ENCODE data around the gene FBXL19. TPM values are rescaled to one million over a fixed set of nuclear protein-coding genes. Genes with fewer than 3 reads are reported as not detected.

Gene FBXL19
- total and polyA plus RNA-seq, 9 of the 15 experiments (the other 6 are each of a cell fraction or from before 2014, with no cell fraction given): 0.13 to 48.0 (median 13.5) TPM; not detected in 1

GRCh38 chr16:30921748-30922419, 1.5 kb upstream of the FBXL19 start (continued):
- TF ChIP-seq, protein P1, sequence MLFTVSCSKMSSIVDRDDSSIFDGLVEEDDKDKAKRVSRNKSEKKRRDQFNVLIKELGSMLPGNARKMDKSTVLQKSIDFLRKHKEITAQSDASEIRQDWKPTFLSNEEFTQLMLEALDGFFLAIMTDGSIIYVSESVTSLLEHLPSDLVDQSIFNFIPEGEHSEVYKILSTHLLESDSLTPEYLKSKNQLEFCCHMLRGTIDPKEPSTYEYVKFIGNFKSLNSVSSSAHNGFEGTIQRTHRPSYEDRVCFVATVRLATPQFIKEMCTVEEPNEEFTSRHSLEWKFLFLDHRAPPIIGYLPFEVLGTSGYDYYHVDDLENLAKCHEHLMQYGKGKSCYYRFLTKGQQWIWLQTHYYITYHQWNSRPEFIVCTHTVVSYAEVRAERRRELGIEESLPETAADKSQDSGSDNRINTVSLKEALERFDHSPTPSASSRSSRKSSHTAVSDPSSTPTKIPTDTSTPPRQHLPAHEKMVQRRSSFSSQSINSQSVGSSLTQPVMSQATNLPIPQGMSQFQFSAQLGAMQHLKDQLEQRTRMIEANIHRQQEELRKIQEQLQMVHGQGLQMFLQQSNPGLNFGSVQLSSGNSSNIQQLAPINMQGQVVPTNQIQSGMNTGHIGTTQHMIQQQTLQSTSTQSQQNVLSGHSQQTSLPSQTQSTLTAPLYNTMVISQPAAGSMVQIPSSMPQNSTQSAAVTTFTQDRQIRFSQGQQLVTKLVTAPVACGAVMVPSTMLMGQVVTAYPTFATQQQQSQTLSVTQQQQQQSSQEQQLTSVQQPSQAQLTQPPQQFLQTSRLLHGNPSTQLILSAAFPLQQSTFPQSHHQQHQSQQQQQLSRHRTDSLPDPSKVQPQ (CRISPR knock-in tag; IDR thresholded peaks at IDR 0.05; ENCODE audit: borderline replicate concordance): no peak
- TF ChIP-seq PRMT5 (CRISPR knock-in tag; IDR thresholded peaks at IDR 0.05) (no peak), KLF16 (IDR thresholded peaks at IDR 0.05) (no peak; the same call in 1 of the 2 replicates), CC2D1A (IDR thresholded peaks at IDR 0.05) (peak; percentile 56), ZNF77 (CRISPR knock-in tag; IDR thresholded peaks at IDR 0.05) (no peak), UBTF (IDR thresholded peaks at IDR 0.05; ENCODE audit: borderline replicate concordance in 1 of 2, low read depth in 2 of 2, low read length in 2 of 2) (no peak), SMARCC2 (IDR thresholded peaks at IDR 0.05; ENCODE audit: low read depth) (0 out of 2 replicates have a peak, but pooled peaks have one; percentile 36), RBM25 (IDR thresholded peaks at IDR 0.05; ENCODE audit: low read depth, low read length, severe bottlenecking) (peak; percentile 92), EP400 (IDR thresholded peaks at IDR 0.05) (no peak; the same call in 1 of the 2 replicates), POLR2H (tag; IDR thresholded peaks at IDR 0.05; ENCODE audit: low read depth) (no peak), NR1H2 (CRISPR knock-in tag; IDR thresholded peaks at IDR 0.05) (no peak), TARDBP (IDR thresholded peaks at IDR 0.05) (no peak), KDM2B (CRISPR knock-in tag; IDR thresholded peaks at IDR 0.05) (no peak), NELFE (IDR thresholded peaks at IDR 0.05; ENCODE audit: insufficient read depth, insufficient read length) (no peak), ZFP30 (CRISPR knock-in tag; IDR thresholded peaks at IDR 0.05; ENCODE audit: borderline replicate concordance) (no peak), FOXA1 (IDR thresholded peaks at IDR 0.05; ENCODE audit: borderline replicate concordance) (no peak), DNMT1 (IDR thresholded peaks at IDR 0.05) (no peak), FOXJ2 (tag; IDR thresholded peaks at IDR 0.05) (no peak), MTA2 (IDR thresholded peaks at IDR 0.05; ENCODE audit: low read depth) (no peak), SLC30A9 (CRISPR knock-in tag; IDR thresholded peaks at IDR 0.05) (no peak), FIP1L1 (IDR thresholded peaks at IDR 0.05; ENCODE audit: low read depth, low read length, poor library complexity, severe bottlenecking) (no peak)
- TF ChIP-seq, protein P2, sequence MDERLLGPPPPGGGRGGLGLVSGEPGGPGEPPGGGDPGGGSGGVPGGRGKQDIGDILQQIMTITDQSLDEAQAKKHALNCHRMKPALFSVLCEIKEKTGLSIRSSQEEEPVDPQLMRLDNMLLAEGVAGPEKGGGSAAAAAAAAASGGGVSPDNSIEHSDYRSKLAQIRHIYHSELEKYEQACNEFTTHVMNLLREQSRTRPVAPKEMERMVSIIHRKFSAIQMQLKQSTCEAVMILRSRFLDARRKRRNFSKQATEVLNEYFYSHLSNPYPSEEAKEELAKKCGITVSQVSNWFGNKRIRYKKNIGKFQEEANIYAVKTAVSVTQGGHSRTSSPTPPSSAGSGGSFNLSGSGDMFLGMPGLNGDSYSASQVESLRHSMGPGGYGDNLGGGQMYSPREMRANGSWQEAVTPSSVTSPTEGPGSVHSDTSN (CRISPR knock-in tag; IDR thresholded peaks at IDR 0.05; ENCODE audit: low read depth): no peak
- TF ChIP-seq, protein P2 (tag; conservative IDR thresholded peaks at IDR 0.05; ENCODE audit: low read depth): no peak

All from K562 (cell line).